GM18519 (cell line): ENCODE data around the gene ERCC6L2.

ENCODE experiments used
- ATAC-seq: cut with Tn5 transposase; IDR thresholded peaks from one replicate; pipeline ENCODE4 v1.9.1; 2021; ENCODE audit warnings: mild to moderate bottlenecking, moderate library complexity; ENCODE audit not compliant: unreplicated experiment, low FRiP score

Gene ERCC6L2

DNA sequence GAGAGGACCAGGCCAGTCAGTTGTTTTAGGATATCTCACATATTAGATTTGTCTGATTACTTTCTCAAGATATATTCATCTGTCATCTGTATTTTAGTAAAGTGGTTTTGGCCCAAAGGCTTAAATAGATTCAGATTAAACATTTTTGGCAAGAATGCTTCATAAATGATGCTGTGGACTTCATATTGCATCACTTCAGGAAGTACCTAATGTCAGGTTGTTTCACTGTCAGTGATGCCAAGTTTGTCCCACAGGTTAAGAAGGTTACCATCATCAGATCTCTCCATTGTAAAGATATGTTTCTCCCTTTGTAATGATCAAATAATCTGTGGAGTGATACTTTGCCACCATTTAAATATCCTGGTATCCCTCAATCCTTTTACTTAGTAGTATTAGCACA lies 37.3 kb downstream of the ERCC6L2 start:
- ATAC-seq = no peak

DNA sequence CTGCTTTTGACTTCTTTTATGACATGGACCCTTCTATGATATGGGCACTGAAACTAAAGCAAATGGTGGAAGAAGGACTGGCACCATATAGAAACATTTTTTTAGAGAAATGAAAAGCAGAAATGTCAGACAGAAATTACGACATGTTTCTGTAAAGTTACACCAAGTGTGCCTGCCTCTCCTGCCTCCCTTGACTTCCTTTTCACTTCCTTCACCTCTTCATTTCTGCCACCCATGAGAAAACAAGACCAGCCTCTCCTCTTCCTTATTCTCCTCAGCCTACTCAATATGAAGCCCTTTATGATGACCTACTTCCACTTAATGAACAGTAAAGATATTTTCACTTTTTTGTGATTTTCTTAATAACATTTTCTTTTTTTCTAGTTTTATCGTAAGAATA lies 44.5 kb downstream of the ERCC6L2 start:
- ATAC-seq = no peak

- no peak for ATAC-seq
Observed at GRCh38 chr9:95923794-95924193, 48.3 kb downstream of the ERCC6L2 start.

DNA sequence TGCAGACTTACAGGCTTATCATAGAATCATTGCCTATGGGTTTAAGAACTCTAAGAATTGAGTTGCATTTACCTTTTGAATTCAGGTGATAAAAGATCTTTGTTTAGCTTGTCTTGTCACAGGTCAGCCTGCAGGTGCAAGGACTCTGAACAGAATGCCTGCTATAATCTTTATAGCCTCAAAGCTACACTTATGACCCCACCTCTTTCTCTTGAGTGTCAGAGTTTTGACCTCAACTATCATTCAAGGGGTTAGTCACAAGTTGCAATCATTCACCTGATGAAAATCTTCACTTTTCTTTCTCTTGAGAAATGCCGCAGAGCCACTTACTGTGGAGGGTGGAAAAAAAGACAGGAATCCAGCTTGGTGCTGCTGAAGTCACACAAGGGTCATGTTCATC lies 49.5 kb downstream of the ERCC6L2 start:
- ATAC-seq = no peak

- no peak for ATAC-seq
Observed at GRCh38 chr9:95927271-95928004, 51.9 kb downstream of the ERCC6L2 start.

DNA sequence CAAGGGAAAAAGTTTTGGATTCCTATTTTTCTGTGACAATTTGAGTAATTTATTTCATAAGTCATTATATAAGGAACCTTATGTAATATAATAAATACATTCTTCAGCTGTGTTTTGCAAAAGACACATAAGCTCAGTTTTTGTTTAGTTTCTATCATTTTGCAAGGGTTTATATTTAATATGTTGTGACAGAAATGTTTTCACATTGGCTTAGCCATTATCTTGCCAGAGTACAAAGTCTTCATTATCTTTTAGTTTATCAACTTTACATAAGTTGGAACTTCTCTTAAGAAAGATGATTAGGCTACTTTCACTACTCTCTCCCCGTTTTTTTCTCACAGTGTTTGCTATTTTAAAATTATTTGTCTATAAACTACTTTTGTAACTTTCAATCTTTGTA lies 54.8 kb downstream of the ERCC6L2 start:
- ATAC-seq = no peak

GRCh38 chr9:95935861-95936578 lies 60.5 kb downstream of the ERCC6L2 start:
- no peak for ATAC-seq

DNA sequence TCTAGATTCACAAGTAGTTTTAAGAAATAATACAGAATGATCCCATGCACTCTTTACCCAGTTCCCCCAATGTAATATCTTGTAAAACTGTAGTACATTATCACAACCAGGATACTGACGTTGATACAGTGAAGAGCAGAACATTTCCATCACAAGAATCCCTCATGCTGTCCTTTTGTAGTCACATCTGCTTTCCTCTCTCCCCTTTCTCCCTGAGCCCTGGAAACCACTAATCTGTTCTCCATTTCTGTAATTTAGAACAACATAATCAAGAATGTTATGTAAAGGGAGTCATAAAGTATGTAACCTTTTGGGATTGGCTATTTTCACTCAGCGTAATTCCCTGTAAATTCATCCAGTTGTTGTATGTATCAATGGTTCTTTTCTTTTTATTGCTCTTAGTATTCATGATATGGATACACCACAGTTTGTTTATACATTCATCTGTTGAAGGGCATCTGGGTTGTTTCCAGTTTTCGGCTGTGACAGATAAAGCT lies 61.1 kb downstream of the ERCC6L2 start:
- ATAC-seq = no peak

DNA sequence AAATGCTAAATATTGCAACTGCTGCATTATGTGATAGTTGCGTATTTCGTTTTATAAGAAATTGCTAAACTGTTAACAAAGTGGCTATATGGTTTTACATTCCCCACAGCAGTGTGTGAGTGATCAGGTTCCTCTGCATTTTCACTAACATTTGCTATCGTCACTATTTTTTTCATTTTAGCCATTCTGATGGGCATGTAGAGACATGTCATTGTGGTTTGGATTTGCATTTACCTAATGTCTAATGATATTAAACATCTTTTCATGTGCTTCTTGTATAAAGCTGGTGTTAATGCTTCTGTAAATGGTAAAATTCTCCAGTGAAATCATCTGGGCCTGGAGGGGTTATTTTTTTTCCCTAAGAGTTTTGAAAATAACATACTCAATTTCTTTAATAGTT lies 61.6 kb downstream of the ERCC6L2 start:
- no peak for ATAC-seq

DNA sequence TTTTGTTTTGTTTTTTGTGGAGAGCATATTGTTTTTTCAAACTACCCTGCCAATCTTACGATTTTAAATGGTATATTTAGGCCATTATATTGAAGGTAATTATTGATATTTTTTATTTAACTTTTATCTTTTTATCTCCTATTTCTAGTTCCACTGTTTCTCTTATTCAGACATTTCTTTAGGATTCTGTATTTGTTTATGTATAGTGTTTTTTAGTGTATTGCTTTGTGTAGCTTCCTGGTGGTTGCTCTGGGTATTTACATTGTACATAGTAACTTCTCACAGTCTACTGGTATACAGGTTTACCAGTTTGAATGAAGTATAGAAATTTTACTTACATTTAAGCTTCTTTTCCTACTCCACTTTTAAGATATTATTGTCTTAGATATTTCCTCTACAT lies 63.2 kb downstream of the ERCC6L2 start:
- ATAC-seq = no peak

GRCh38 chr9:95939472-95939871 lies 64.0 kb downstream of the ERCC6L2 start:
- ATAC-seq = no peak

- no peak for ATAC-seq
Observed at GRCh38 chr9:95940265-95940664, 64.8 kb downstream of the ERCC6L2 start.

DNA sequence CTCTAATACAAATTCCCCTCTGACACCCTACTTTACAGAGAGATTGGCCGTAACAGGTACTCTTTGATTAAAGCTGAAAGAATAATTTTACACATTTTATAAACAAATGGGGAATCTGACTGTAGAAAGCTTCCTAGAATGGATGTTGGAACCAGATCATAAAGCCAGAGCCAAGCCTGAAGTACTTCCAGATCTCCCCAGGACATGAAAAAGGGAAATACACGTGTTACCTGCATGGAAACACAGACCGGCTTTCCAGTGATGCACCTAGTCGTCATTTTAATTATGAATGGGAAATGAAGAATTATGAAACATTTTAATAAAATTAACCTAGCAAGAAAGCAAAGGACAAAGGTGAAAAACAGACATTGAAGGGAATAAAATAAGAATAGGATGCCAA lies 66.5 kb downstream of the ERCC6L2 start:
- ATAC-seq = no peak

DNA sequence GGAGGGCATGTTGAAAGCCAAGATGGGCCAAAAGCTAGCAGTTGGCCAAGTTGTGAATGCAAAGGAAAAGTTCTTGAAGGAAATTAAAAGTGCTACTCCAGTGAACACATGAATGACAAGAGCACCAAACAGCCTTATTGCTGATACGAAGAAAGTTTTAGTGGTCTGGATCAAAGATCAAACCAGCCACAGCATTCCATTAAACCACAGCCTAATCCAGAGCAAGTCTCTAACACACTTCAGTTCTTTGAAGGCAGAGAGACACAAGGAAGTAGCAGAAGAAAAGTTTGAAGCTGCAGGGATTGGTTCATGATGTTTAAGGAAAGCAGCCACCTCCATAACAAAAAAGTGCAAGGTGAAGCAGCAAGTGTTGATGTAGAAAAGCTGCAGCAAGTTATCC lies 71.6 kb downstream of the ERCC6L2 start:
- ATAC-seq = no peak

GRCh38 chr9:95952471-95952870 lies 77.0 kb downstream of the ERCC6L2 start:
- ATAC-seq = no peak

- no peak for ATAC-seq
Observed at GRCh38 chr9:95953986-95954385, 78.5 kb downstream of the ERCC6L2 start.

GRCh38 chr9:95954940-95955339 lies 79.4 kb downstream of the ERCC6L2 start:
- no peak for ATAC-seq

DNA sequence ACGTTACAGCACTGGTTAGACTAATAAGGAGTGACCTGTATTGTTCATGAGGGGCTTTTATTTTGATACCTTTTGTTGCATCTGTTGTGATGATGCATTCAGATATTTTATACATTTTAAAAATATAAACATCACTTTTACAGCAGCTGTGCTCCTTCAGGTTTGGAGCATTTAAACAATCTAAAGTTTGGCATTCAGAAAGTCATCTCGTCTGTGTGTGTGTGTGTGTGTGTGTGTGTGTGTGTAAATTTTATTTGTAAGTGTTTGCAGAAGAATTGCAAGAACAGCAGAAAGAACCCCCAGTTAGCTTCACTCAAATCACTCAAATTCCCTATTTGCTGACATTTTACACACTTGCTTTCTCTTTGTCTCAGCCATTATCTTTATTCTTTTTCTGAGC lies 87.4 kb downstream of the ERCC6L2 start:
- ATAC-seq = no peak

DNA sequence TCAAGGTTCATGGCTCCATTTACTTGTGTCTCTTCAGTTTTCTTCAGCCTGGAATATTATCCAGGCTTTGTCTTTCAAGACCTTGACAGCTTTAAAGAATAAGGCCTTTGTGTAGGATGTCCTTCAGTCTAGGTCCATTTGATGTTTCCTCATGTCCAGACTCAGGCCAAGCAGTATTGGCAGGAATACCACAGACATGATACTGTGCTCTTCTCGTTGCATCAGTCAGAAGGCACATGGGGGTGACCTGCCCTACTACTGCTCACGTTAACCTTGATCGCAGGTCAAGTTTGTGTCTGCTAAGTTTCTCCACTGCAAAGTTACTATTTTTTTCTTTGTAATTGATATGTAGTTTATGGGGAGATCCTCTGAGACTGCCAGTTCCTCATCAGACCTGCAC lies 88.2 kb downstream of the ERCC6L2 start:
- ATAC-seq = no peak

- ATAC-seq = no peak
Observed at GRCh38 chr9:95966306-95966705, 90.8 kb downstream of the ERCC6L2 start.

DNA sequence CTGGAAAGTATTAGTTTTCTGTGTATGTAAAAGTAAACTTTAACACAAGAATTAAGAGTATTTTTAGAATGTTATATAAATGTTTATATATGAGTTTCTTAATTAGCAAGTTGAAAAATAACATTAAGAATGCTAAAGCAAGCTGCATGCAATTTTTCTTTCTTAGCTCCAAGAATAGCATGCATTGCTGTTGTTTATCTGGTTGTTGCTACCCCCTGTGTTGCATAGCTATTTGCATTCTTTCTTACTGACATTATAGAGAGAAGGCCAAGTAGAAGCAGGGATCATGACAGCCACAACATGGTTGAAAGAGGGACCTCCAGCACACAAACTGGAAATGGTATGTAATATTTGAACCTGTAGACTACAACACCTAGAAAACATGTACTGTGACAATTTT lies 94.8 kb downstream of the ERCC6L2 start:
- no peak for ATAC-seq

DNA sequence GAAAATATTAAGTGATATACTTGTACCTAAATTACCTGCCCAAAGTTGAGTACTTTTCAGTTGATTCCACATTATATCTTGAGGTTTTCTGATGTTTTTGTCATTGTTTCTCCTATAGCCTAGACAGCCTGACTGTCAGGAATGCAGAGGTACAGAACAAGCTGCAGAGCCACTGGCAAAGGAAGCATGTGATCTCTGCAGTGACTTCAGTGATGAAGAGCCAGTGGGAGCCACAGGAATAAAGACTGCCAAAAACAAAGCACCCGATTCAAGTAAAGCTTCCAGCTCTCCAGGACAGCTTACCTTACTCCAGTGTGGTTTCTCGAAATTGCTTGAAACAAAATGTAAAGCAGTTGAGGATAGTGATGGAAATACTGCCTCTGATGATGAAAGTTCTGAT lies 96.3 kb downstream of the ERCC6L2 start:
- no peak for ATAC-seq
